Stimulated activated CD8-positive, alpha-beta memory T cell treated with anti-CD3 and anti-CD28 coated beads, Interleukin-4, amount 100 ng/mL, for 4 hours (primary cell): ENCODE measurements around the gene WDFY2.
A peak's percentile ranks its signal among the peaks of the same experiment; 100 is the strongest.
"Not testable (repeated sequence)": the region's sequence is repeated elsewhere in the genome, so short reads cannot be mapped to it uniquely, and the experiment has no call there.

ENCODE experiments used
- DNase-seq, 2 donors: peaks; one replicate each; pipeline ENCODE4 v3.0.0-alpha.2; 2020; ENCODE audit warnings: low read depth in 2 of 2, low spot score in 1 of 2

The WDFY2 gene

DNA sequence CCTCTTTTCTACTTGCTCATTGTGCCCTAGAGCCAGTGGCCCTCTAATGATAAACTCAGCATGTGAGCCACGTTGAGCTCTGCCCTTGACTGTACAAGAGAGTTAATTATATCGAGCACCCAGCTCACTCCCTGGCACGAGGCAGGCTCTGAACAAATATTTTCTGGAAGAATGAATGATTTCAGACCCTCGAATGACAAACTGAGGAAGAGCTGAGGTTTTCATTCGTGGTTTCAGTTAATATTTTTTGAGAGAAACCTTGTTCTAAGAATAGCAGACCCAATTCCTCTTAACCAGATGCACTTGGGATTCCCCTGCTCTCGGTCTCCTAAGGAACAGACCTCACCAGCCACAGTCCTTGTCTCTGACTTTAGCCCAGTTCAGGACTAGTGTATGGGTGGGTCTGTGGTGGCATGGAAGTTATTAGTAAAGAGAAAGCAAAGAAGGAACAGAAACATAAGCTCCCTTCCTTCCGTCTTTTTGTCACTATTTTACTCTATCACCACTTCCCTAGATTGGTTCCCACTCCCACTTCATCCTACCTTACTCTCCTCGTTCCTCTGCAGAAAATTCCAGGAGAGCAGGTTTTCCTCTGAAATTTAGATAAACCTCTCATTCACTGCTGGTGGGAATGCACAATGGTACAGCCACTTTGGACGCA is 22.1 kb upstream of the WDFY2 start:
- no peak for DNase-seq

DNA sequence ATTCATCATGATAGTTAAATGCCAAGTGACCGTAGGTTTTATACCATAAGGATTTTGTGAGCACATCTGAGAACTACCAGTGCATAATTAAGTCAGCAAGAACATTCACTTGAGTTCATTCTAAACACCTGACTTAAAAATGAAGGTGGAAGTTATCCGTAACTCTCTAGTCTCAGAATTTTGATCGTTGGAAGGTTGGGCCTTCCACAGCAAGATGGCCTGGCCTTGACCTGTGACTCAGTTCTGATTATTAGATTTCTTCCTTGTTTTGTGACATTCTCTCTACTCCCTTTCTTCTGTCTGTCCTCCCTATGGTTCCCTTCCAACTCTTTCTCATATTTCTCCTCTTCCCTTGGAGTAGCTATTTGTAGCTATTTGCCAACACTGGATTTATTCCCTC is 20.0 kb upstream of the WDFY2 start:
- DNase-seq = no peak

- no peak for DNase-seq
Observed at GRCh38 chr13:51564671-51565070, 19.6 kb upstream of the WDFY2 start.

GRCh38 chr13:51569001-51569400 is 15.3 kb upstream of the WDFY2 start:
- not testable (repeated sequence) for DNase-seq

- no peak for DNase-seq
Observed at GRCh38 chr13:51576754-51577153, 7.5 kb upstream of the WDFY2 start.

GRCh38 chr13:51577690-51578089 is 6.6 kb upstream of the WDFY2 start:
- DNase-seq = no peak

DNA sequence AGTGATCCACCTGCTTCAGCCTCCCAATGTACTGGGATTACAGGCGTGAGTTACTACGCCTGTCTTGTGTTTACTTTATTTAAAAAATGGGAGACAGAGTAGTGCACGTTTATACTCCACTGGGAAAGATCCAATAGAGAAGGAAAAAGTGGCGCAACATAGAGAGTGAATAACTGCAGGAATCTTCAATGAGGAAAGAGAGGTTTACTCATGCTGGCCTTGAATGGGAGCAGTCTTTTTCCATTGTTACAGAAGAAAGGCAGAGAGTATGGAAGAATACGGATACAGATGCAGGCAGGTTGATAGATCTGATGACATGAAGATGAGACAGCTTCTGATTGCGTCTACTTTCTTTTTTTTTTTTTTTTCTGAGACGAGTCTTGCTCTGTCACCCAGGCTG is 4.6 kb upstream of the WDFY2 start:
- DNase-seq = no peak

DNA sequence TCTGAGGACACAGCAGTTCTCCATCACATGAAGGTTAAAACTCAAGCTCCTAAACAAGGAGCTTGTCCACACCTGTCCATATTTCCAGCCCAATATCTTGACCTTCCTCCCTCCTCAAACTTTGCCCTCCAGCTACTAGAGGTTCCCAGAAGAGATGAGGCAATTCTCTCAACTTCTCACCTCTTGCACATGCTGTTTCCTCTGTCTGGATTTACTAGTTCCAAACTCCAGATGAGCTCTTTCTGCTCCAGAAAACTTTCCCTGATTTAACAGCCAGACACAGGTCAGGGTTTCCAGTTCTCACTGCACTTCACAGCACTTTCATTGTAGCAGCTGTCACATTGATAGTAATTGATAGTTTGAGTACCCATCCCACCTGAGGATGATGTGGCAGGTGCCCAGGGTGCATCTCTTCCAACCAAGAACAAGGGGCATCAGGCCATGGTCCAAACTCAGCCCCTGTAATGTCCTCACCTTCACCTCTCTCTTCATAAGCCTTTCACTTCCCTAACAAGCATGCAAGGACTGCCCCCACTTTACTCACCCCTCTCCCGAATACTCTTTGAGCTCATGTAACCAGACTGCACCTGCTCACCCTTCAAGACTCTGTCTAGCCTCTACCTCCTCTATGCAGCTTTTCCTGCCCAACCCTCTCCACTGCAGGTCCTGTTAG is 3.0 kb upstream of the WDFY2 start:
- no peak for DNase-seq

DNA sequence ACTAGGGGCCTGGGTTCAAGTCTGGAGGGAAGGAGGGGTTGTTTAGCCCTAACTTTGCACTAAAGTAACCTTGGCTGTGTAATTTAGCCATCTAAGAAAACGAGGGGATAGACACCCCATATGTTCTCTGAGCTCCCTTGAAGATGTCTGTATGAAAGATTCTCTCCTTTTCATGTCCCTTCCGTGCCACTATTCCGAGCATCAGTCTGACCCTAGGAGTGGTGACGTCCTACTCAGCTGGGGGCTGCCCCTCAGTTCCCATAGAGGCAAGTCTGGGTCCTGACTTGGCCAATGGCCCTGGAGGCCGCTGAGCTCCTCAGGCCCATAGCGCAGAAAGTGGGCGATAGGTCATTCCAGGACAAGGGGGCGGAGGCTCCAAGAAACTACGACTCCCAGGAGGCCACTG is 790 bp upstream of the WDFY2 start:
- no peak for DNase-seq

- peak; percentile 17 to 26 for DNase-seq
Observed at GRCh38 chr13:51584731-51585672, 740 bp downstream of the WDFY2 start.

GRCh38 chr13:51585696-51586095 is 1.4 kb downstream of the WDFY2 start:
- no peak for DNase-seq

GRCh38 chr13:51587372-51587771 is 3.1 kb downstream of the WDFY2 start:
- no peak for DNase-seq

DNA sequence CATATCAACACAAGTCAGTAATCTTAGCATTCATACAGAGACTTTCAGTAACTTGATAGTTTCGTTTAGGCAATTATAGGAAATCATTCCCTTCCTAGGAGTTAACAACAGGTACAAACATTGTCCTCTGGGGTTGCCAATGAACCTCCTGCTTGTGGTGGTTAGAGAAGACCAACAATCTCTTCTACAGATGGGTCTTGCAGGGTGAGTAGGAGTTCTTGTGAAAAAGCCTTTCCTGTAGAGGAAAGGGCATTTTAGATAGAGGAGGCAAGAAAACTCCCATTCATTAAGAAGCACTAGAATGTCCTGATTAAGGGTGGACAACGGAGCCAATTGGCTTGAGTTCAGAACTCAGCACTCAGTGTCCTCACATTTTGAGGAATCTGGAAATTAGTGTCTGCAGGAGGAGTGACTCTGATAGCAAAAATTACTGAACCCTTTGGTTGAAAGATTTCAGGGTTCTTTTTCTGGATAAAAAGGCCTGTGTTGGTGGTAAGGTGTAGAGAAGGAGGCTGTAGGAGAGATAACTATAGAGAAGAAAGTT is 4.2 kb downstream of the WDFY2 start:
- DNase-seq = no peak

DNA sequence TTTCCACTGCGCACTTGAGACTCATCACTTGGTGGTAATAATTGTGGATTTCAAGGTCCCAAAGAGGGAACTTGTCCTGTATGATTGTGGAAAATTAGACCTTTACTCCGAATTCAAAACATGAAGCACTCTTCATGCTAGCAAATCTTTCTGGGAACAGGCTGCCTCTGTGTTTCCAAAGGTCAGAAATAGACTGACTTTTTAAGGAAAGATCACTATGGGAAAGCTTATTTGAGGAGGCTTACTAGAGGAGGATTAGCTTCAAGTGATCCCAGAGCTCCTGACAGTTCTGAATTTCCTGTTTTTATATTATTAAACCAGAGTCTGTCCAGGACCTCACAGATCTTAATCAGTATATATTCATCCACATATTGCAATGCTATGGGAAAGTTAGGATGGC is 5.5 kb downstream of the WDFY2 start:
- DNase-seq = no peak

DNA sequence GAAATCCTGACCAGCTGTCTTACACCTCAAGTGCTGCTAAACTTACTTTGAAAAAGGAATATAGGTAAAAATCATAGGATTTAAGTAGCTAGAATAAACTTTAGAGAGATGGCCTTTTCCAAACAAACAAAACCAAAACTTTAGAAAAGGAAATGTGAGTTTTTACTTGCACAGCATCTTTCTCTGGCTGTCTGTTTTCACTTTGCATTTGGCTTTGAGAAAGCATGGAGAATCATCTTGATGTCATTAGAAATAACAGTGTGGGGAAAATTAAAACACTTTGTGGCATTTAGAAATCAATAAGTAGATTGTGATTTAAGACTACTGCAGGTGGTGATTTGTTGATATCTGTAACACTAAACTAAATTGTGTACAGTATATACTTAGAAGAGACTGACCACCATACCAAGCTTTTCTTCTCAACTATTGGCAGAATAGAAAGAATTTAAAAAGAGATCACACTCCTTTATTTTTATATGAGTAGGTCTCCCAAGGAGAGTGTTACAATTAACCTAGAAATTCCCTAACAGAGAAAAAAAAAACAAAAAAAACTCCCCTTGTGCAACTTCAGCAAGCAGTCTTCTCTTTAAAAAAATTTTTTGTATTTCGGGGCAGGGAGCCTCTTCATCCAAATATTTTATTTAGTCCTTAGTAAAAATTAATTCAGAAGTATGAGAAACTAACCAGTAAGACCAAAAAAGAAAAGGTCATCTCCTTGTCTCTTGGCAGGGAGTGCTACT is 6.1 kb downstream of the WDFY2 start:
- no peak for DNase-seq

- no peak for DNase-seq
Observed at GRCh38 chr13:51590971-51591627, 6.8 kb downstream of the WDFY2 start.

GRCh38 chr13:51591938-51592337 is 7.7 kb downstream of the WDFY2 start:
- DNase-seq = not testable (repeated sequence)

DNA sequence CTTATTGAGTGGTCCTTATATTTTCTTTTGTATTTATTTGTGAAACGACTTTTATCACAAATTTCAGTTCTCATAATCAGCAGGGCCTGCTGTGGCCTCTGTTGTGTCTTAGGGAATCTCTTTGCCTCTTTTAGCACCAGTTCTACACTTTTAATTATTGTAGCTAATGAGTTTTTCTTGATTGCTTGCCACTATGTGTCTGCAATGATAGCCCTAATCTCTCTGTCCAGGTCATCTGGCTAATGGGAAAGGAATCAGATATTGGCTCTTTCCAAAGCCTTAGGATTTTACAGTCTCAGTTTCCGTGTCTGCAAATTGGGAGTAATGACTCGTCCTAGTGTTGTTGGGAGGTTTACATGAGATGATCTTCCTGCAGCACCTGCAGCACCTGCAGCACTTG is 10.2 kb downstream of the WDFY2 start:
- DNase-seq = no peak

- no peak for DNase-seq
Observed at GRCh38 chr13:51595416-51595815, 11.2 kb downstream of the WDFY2 start.

- DNase-seq = no peak
Observed at GRCh38 chr13:51596541-51596940, 12.3 kb downstream of the WDFY2 start.
